Measurements from ENCODE around the gene TKTL1. TPM values are rescaled to one million over a fixed set of nuclear protein-coding genes. Genes with fewer than 3 reads are reported as not detected.
"Not testable (repeated sequence)": the region's sequence is repeated elsewhere in the genome, so short reads cannot be mapped to it uniquely, and the experiment has no call there.

Gene TKTL1, protein sequence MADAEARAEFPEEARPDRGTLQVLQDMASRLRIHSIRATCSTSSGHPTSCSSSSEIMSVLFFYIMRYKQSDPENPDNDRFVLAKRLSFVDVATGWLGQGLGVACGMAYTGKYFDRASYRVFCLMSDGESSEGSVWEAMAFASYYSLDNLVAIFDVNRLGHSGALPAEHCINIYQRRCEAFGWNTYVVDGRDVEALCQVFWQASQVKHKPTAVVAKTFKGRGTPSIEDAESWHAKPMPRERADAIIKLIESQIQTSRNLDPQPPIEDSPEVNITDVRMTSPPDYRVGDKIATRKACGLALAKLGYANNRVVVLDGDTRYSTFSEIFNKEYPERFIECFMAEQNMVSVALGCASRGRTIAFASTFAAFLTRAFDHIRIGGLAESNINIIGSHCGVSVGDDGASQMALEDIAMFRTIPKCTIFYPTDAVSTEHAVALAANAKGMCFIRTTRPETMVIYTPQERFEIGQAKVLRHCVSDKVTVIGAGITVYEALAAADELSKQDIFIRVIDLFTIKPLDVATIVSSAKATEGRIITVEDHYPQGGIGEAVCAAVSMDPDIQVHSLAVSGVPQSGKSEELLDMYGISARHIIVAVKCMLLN
- total RNA-seq: 10 to 100 TPM in 2 of 9 donors, 1 to 10 TPM in 7; 2.0 to 13.4 (median 7.7) TPM
- polyA plus RNA-seq: 10 to 100 TPM in 1 of 2 donors, 1 to 10 TPM in 1; 2.9 to 10.2 TPM
- long read RNA-seq, donor 1, partial matches to known transcripts: 4 of 8 reads
- long read RNA-seq, donor 1, other reads (novel, unspliced or antisense): 0 of 8 reads
- long read RNA-seq, donor 2, partial matches to known transcripts: 3 of 17 reads
- long read RNA-seq, donor 2, other reads (novel, unspliced or antisense): 11 of 17 reads
- long read RNA-seq, donor 3, partial matches to known transcripts: 1 of 2 reads
- long read RNA-seq, donor 3, other reads (novel, unspliced or antisense): 1 of 2 reads

DNA sequence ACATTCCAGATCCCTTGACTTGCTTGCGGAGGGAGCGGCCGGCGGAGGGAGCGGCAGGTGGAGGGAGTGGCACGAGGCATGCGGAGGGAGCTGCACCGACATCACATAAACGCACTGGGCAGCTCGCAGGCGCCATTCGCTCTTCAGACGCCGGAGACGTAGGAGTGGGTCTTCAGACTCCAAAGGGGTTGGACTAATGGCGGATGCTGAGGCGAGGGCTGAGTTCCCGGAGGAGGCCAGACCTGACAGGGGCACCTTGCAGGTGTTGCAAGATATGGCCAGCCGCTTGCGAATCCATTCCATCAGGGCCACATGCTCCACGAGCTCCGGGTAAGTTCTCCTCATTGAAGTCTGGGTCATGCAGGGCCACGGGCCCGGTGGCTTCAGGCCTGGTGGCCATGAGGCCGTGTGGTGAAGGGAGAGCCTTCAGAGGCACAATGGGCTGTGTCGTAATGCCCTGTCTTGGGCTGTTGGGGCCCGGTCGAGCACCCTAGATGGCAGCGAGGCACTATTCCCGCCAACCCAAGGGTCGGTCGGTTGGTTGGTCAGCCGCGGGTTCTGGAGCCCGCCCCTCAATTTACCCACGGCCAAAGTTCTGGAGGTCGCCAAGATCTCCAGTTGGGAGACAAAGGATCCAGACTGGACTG, at the start of gene TKTL1:
TKTL1 (plus strand) TSS at position 132 of the 647 bp plus-strand sequence; CDS start at position 197, 65 bp downstream.
- TF ChIP-seq, protein P1, sequence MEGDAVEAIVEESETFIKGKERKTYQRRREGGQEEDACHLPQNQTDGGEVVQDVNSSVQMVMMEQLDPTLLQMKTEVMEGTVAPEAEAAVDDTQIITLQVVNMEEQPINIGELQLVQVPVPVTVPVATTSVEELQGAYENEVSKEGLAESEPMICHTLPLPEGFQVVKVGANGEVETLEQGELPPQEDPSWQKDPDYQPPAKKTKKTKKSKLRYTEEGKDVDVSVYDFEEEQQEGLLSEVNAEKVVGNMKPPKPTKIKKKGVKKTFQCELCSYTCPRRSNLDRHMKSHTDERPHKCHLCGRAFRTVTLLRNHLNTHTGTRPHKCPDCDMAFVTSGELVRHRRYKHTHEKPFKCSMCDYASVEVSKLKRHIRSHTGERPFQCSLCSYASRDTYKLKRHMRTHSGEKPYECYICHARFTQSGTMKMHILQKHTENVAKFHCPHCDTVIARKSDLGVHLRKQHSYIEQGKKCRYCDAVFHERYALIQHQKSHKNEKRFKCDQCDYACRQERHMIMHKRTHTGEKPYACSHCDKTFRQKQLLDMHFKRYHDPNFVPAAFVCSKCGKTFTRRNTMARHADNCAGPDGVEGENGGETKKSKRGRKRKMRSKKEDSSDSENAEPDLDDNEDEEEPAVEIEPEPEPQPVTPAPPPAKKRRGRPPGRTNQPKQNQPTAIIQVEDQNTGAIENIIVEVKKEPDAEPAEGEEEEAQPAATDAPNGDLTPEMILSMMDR (IDR thresholded peaks at IDR 0.05): no peak
- no peak for TF ChIP-seq POLR2A (IDR thresholded peaks at IDR 0.05)
- ATAC-seq (no peak), DNase-seq (peak in 1 of 5 donors; percentile 18)
- H3K9me3 ChIP-seq: no peaks in the 10 kb centered on the region
- no peak within 1 kb of the TSS for H3K4me3 ChIP-seq
- no peaks in the 10 kb centered on the region for H3K36me3 ChIP-seq
- intact Hi-C loops (cut with DNase I): no loop called here
- no peaks in the 10 kb centered on the region for H3K4me1 ChIP-seq
- no peaks in the 10 kb centered on the region for H3K27me3 ChIP-seq
- WGBS, 4 donors: 93 to 97% (median 95%) methylated on average over 31 to 37 of the region's 37 CpGs
- no peak within 1 kb of the TSS for H3K27ac ChIP-seq

- peak; percentile 92 to 98 (median 96) for ATAC-seq
- 57 to 71% methylated on average over 4 to 5 of the region's 17 CpGs; no CpG with 5 or more reads in 2 of the 4 donors for WGBS, 4 donors
- DNase-seq; H3K36me3 ChIP-seq; H3K9me3 ChIP-seq; H3K27me3 ChIP-seq; H3K4me3 ChIP-seq; intact Hi-C loops (cut with DNase I); H3K4me1 ChIP-seq; H3K27ac ChIP-seq: not testable (repeated sequence)
These were observed 48.1 kb upstream of the TKTL1 start for GRCh38 chrX:154247377-154248045.

DNA sequence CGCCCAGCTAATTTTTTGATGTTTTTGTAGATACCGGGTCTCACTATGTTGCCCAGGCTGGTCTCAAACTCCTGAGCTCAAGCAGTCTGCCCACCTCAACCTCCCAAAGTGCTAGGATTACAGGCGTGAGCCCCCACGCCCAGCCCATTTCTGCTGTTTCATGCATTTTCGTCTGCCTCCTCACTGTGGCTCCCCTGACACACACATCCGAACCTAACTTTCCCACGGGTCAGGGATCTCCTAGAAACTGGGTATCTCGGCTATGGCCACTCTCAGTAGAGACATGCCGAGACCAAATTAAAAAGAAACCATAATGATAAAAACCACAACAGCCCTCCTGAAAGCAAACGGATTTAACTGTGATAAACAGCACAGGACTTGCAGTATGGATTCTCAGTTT, 47.5 kb upstream of the TKTL1 start:
- DNase-seq; H3K27me3 ChIP-seq; intact Hi-C loops (cut with DNase I); H3K4me1 ChIP-seq; H3K27ac ChIP-seq; ATAC-seq; H3K9me3 ChIP-seq; H3K36me3 ChIP-seq; H3K4me3 ChIP-seq: not testable (repeated sequence)
- WGBS, 4 donors: no CpG with 5 or more reads among the region's 10 CpGs

- DNase-seq; H3K27ac ChIP-seq; intact Hi-C loops (cut with DNase I); H3K4me1 ChIP-seq; ATAC-seq; H3K27me3 ChIP-seq; H3K4me3 ChIP-seq; H3K9me3 ChIP-seq; H3K36me3 ChIP-seq: not testable (repeated sequence)
- no CpG with 5 or more reads among the region's 17 CpGs for WGBS, 4 donors
These were observed 38.3 kb upstream of the TKTL1 start, which contains the start of gene OPN1MW3 for GRCh38 chrX:154257282-154257681. Gene OPN1MW3 (plus strand): TSS chrX:154257582. CDS start chrX:154257620, 38 bp downstream.

GRCh38 chrX:154258711-154259110, 36.9 kb upstream of the TKTL1 start:
- H3K9me3 ChIP-seq; H3K36me3 ChIP-seq; H3K27ac ChIP-seq; ATAC-seq; H3K4me1 ChIP-seq; intact Hi-C loops (cut with DNase I); H3K4me3 ChIP-seq; H3K27me3 ChIP-seq; DNase-seq: not testable (repeated sequence)
- no CpG with 5 or more reads among the region's 10 CpGs for WGBS, 4 donors

DNA sequence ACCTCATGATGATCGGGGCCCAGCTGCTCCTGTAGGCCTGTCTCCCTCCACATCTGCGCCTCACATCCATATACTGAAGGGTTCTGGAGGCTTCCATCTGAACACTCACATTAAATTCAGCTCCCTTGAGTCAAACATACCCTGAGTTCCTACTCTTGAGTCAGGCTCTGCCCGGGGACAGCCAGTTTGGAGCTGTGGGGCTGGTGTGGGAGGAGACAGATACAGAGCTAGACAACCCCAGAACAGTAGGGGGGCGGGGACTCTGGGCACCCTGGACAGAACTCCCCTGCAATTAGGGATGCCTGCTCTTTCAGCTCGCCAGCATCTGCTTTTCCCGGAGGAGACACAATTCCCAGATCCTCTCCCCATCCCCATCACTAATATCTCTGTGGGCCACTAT, 32.5 kb upstream of the TKTL1 start:
- WGBS, 4 donors: no CpG with 5 or more reads among the region's 6 CpGs
- DNase-seq; ATAC-seq; H3K4me3 ChIP-seq; H3K27me3 ChIP-seq; H3K36me3 ChIP-seq; intact Hi-C loops (cut with DNase I); H3K9me3 ChIP-seq; H3K4me1 ChIP-seq; H3K27ac ChIP-seq: not testable (repeated sequence)

- H3K4me3 ChIP-seq; H3K4me1 ChIP-seq; H3K27me3 ChIP-seq; DNase-seq; H3K9me3 ChIP-seq; H3K27ac ChIP-seq; H3K36me3 ChIP-seq; intact Hi-C loops (cut with DNase I): not testable (repeated sequence)
- ATAC-seq: peak; percentile 51 to 85 (median 66)
- no CpG with 5 or more reads among the region's 3 CpGs for WGBS, 4 donors
These were observed 26.4 kb upstream of the TKTL1 start for GRCh38 chrX:154269245-154269644.

DNA sequence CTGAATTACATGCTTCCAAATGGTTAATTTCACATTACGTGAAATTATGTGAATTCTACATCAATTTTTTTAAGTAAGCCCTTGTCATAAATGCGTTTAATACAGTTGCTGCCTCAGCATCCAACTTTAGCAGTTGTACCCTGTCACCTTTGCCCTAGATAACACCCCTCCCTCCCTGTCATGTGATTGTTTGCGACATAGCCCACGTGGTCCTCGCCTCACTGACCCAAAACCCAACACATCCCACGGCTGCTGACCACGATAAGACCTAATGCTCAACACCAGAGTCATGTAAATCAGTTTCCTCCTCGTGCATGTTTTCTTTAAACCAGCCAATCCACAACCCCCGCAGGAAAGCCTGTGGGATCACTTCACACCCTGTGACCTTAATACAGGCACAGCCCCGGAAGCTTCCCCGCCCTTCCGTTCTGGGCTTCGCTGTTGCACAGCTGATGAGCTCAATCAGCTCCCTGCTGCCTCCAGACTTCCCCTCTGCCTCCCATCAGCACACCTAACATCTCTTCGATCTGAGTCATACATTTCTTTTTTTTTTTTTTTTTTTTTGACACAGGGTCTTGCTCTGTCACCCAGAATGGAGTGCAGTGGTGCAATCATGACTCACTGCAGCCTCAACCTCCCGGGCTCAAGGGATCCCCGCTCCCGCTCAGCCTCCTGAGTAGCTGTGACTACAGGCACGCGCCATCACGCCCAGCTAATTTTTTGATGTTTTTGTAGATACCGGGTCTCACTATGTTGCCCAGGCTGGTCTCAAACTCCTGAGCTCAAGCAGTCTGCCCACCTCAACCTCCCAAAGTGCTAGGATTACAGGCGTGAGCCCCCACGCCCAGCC, 10.9 kb upstream of the TKTL1 start:
- H3K27me3 ChIP-seq; DNase-seq; H3K4me1 ChIP-seq; intact Hi-C loops (cut with DNase I); H3K9me3 ChIP-seq; H3K27ac ChIP-seq; H3K4me3 ChIP-seq; H3K36me3 ChIP-seq: not testable (repeated sequence)
- no CpG with 5 or more reads among the region's 23 CpGs for WGBS, 4 donors
- peak; percentile 93 to 97 (median 96) for ATAC-seq

All from heart left ventricle (tissue), 16 donors.